SK-N-MC (cell line): Measurements from ENCODE around the gene ERC2.

Experiments
- EZH2 ChIP-seq: fragments of 200-600 bp; sonication (generic); IDR thresholded peaks from one replicate; pipeline ENCODE4 v1.6.1; 2017; ENCODE audit warnings: antibody characterized with exemption
- POLR2AphosphoS5 ChIP-seq: IDR thresholded peaks from 2 replicates; pipeline ENCODE4 v1.6.1; 2012; ENCODE audit warnings: mild to moderate bottlenecking, low read depth, low read length, borderline replicate concordance

DNA sequence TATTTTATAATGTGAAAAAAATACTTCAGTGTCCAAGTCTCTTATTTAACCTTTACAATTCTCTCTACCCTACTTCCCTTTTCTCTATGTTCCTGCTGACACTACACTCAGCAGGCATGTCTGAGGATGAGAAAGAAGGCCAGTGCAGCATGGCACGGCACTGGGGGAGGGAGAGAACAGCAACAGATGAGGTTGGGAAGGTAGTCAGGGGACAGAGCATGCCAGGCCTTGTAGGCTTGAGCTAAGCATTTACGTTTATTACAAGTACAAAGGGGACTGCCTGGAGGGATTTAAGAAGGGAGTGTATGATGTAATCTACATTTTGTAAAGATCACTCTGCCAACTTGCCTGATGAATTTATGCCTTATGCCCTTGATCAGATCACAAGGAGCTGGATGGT, 863.9 kb downstream of the ERC2 start:
- no peak for TF ChIP-seq POLR2AphosphoS5
- TF ChIP-seq EZH2 = no peak
